Type B pancreatic cell (in vitro differentiated cells): ENCODE data around the gene ADAMTS17. TPM values are rescaled to one million over a fixed set of nuclear protein-coding genes. Genes with fewer than 3 reads are reported as not detected.

Experiments
- DNase-seq: peaks from one replicate; pipeline ENCODE4 v3.0.0; 2021; ENCODE audit warnings: mixed read lengths; ENCODE audit not compliant: unreplicated experiment; ENCODE audit errors: extremely low spot score
- H3K27ac Mint-ChIP-seq: 2 replicates; pipeline ENCODE4 v1.8.0; 2021; ENCODE audit warnings: mild to moderate bottlenecking, mixed read lengths
- H3K27me3 Mint-ChIP-seq: 2 replicates; pipeline ENCODE4 v1.8.0; 2021; ENCODE audit warnings: mixed read lengths
- H3K36me3 Mint-ChIP-seq: 2 replicates; pipeline ENCODE4 v1.8.0; 2021; ENCODE audit warnings: mixed read lengths
- H3K4me1 Mint-ChIP-seq: one replicate; pipeline ENCODE4 v1.8.0; 2021; ENCODE audit warnings: mixed read lengths; ENCODE audit not compliant: unreplicated experiment
- H3K4me3 Mint-ChIP-seq: 2 replicates; pipeline ENCODE4 v1.8.0; 2021; ENCODE audit warnings: mild to moderate bottlenecking, mixed read lengths
- H3K9me3 Mint-ChIP-seq: 2 replicates; pipeline ENCODE4 v1.8.0; 2021; ENCODE audit warnings: mixed read lengths
- total RNA-seq: library from RNA; stranded (reverse); gene quantifications from 2 replicates; pipeline ENCODE4 v1.2.1, GENCODE V29; 2021; ENCODE audit warnings: low replicate concordance
- TF ChIP-seq, protein P1 (sequence below): fragments of 200-600 bp; sonication (generic); conservative IDR thresholded peaks from 2 replicates; pipeline ENCODE4 v1.5.0; 2021; ENCODE audit warnings: antibody characterized with exemption, mild to moderate bottlenecking

ADAMTS17 gene
- total RNA-seq, 1 donor from 2014 or later: 18.3 TPM

DNA sequence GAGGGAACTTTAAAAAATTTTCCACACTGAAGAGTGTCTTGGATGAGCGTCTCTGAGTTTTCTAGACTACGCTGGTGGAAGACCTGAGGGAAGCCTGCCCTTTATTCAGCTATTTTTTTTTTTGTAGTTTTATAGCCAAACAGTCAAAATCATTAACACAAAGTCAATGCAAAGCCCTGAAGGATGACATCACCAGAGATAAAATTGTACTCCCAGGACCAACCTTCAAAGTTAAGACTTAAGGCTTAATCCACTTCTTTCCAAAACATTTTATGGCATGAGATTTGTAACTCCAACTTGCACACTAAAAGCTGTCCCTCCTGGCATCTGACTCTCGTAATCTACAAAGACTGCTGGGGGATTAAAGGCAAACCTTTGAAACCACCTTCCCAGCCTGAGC is 345.1 kb downstream of the ADAMTS17 start:
- Mint-ChIP-seq H3K27me3 (no peaks in the 10 kb centered on the region), H3K36me3 (peaks cover 11% of the 10 kb centered on the region), H3K4me1 (peaks cover 11% of the 10 kb centered on the region), H3K9me3 (no peaks in the 10 kb centered on the region), H3K4me3 (no peak overlapping the region), H3K27ac (no peak overlapping the region)
- DNase-seq: no peak
- TF ChIP-seq, protein P1, sequence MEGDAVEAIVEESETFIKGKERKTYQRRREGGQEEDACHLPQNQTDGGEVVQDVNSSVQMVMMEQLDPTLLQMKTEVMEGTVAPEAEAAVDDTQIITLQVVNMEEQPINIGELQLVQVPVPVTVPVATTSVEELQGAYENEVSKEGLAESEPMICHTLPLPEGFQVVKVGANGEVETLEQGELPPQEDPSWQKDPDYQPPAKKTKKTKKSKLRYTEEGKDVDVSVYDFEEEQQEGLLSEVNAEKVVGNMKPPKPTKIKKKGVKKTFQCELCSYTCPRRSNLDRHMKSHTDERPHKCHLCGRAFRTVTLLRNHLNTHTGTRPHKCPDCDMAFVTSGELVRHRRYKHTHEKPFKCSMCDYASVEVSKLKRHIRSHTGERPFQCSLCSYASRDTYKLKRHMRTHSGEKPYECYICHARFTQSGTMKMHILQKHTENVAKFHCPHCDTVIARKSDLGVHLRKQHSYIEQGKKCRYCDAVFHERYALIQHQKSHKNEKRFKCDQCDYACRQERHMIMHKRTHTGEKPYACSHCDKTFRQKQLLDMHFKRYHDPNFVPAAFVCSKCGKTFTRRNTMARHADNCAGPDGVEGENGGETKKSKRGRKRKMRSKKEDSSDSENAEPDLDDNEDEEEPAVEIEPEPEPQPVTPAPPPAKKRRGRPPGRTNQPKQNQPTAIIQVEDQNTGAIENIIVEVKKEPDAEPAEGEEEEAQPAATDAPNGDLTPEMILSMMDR: no peak

DNA sequence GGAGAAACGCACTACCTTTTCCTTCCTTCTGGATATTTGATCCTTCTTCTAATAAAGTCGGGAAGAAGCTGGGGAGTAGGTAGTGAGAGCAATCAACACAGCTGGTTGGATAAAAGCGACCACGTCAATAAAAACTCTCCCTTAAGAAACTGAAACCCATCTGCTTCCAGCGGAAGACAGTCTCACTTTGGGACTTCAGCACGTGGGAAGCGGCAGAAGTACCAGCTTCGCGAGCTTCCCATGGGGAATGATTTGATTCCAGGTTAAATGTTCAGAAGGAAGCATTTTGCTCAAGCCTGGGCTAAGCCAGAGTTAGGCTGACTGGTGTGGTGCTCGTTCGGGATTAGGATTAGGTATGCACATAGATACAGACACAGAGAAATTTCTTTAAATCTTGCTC is 346.2 kb downstream of the ADAMTS17 start:
- H3K4me3 Mint-ChIP-seq: no peak overlapping the region
- peaks cover 15% of the 10 kb centered on the region for H3K36me3 Mint-ChIP-seq
- no peaks in the 10 kb centered on the region for H3K27me3 Mint-ChIP-seq
- H3K9me3 Mint-ChIP-seq: no peaks in the 10 kb centered on the region
- TF ChIP-seq, protein P1: no peak
- DNase-seq: no peak
- peaks cover 11% of the 10 kb centered on the region for H3K4me1 Mint-ChIP-seq
- H3K27ac Mint-ChIP-seq: no peak overlapping the region

DNA sequence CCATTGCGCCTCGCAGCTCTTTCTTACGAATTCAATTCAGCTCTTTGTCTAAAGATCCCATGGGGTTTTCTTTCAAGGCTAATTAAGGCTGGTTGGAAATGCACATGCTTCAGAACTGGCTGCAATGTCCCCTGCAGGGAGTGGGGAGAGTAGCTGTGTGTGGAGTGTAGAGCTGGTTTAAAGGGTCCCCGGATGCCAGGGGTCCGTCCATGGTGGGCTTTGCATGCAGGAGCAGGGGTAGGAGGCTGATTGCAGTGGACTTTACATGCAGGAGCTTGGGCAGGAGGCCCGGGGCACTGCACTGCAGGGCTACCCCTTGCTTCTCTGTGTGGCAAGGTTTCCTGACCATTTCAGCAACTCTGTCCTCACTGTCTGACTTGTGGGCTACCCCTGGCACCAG is 346.9 kb downstream of the ADAMTS17 start:
- no peak overlapping the region for H3K27ac Mint-ChIP-seq
- no peaks in the 10 kb centered on the region for H3K9me3 Mint-ChIP-seq
- no peaks in the 10 kb centered on the region for H3K27me3 Mint-ChIP-seq
- H3K4me3 Mint-ChIP-seq: no peak overlapping the region
- peaks cover 15% of the 10 kb centered on the region for H3K36me3 Mint-ChIP-seq
- DNase-seq: no peak
- TF ChIP-seq, protein P1: no peak
- H3K4me1 Mint-ChIP-seq: peaks cover 11% of the 10 kb centered on the region

DNA sequence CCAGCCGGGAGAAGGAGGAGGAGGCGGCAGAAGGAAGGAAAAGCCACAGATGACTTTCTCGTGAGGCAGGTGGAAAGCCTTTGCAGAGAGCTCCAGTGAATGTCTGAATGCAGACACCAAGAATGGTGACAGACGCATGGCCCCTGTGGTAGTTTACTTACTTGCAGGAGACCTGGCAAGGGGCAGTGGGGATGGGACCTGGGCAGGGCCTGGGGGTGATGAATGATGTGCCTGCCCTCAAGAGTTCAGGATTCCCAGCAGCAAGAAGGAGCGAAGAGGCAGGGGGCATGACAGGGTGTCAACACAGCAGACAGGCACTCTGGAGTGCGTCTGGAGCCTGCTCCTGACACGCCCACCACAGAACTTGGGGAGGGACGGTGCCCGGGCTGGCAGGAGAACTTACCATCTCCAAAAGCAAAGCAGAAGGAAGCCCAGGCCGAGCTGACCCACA is 348.1 kb downstream of the ADAMTS17 start:
- DNase-seq: no peak
- Mint-ChIP-seq H3K4me3 (no peak overlapping the region), H3K27me3 (no peaks in the 10 kb centered on the region), H3K27ac (no peak overlapping the region), H3K4me1 (peaks cover 11% of the 10 kb centered on the region), H3K9me3 (no peaks in the 10 kb centered on the region), H3K36me3 (peaks cover 11% of the 10 kb centered on the region)
- TF ChIP-seq, protein P1: no peak

DNA sequence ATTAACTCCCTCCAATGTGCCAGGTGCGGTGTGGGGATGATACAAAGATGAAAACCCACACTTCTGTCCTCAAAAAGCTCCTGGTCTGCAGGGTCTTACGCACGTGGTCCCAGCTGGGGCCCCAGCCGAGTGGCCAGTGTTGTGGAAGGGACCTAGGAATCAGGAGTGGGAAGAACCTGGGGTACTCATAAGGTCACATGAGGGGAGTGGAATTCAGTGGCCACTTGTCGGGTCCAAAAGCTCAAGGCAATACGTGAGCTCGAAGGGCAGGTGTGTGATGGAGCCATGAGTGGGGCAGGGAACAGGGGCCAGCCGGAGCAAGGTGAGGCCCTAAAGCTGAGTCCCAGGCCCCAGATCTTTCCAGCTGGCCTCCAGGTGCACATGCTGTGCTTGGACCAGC is 348.5 kb downstream of the ADAMTS17 start:
- Mint-ChIP-seq H3K36me3 (peaks cover 12% of the 10 kb centered on the region), H3K27me3 (no peaks in the 10 kb centered on the region), H3K4me1 (peaks cover 11% of the 10 kb centered on the region), H3K9me3 (peaks cover 2% of the 10 kb centered on the region), H3K27ac (no peak overlapping the region), H3K4me3 (no peak overlapping the region)
- no peak for DNase-seq
- TF ChIP-seq, protein P1: no peak
